Measurements from ENCODE around the gene ACOX3.
"Not testable (repeated sequence)": the region's sequence is repeated elsewhere in the genome, so short reads cannot be mapped to it uniquely, and the experiment has no call there.

The ACOX3 gene

GRCh38 chr4:8410641-8411271, 29.8 kb downstream of the ACOX3 start:
- TF ChIP-seq POLR2A (IDR thresholded peaks at IDR 0.05; ENCODE audit: low read length) (no peak), GATA1 (IDR thresholded peaks at IDR 0.05; ENCODE audit: low read depth, low read length) (no peak)
- DNase-seq = peak; percentile 33 to 52

DNA sequence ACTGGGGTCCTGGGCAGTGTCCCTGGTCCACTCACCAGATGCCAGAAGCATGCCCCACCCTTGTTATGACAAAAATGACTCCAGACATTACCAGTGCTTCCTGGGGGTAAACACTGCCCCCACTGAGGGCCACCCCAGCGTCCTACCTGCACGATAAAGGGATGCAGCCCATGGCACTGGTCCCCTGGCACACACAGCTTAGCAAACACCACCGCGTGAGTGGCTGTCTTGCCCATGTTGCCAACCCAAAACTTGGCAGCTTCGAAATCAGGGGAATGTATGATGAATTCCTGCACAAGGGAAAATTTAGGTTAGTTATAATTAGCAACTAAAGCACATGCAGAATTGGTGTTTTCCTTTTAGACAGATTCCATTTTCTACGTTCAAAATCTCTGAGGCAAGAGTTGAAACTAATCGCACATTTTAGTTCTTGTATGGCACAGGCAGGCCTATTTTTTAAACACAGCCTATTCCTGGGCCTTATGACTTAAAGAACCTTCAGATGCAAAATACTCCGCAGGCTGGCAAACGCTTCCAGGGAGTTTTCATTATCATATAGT, 30.4 kb downstream of the ACOX3 start:
- no peak for TF ChIP-seq POLR2A (IDR thresholded peaks at IDR 0.05; ENCODE audit: low read length)
- no peak for TF ChIP-seq GATA1 (IDR thresholded peaks at IDR 0.05; ENCODE audit: low read depth, low read length)
- DNase-seq = no peak

DNA sequence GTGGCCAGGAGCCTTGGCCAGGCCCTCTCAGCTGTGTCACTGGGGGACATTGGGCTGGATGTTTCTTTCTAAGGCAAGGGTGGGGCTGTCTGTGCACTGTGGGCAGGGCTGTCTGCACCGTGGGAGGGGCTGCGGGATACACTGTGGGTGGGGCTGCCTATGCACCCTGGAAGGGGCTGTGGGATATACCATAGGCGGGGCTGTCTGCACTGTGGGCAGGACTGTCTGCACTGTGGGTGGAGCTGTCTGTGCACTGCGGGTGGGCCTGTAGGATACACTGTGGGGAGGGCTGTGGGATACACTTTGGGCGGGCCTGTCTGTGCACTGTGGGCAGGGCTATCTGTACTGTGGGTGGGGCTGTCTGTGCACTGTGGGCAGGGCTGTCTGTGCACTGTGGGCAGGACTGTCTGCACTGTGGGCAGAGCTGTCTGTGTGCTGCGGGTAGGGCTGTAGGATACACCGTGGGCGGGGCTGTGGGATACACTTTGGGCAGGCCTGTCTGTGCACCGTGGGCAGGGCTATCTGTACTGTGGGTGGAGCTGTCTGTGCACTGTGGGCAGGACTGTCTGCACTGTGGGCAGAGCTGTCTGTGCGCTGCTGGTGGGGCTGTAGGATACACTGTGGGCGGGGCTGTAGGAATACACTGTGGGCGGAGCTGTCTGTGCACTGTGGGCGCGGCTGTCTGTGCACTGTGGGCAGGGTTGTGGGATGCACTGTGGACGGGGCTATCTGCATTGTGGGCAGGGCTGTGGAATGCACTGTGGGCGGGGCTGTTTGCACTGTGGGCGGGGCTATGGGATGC, 31.1 kb downstream of the ACOX3 start:
- DNase-seq = peak; percentile 81 to 83
- TF ChIP-seq POLR2A (IDR thresholded peaks at IDR 0.05; ENCODE audit: low read length) (no peak), GATA1 (IDR thresholded peaks at IDR 0.05; ENCODE audit: low read depth, low read length) (no peak)

GRCh38 chr4:8407756-8408155, 32.8 kb downstream of the ACOX3 start:
- no peak for DNase-seq
- TF ChIP-seq GATA1 (IDR thresholded peaks at IDR 0.05; ENCODE audit: low read depth, low read length) = no peak
- no peak for TF ChIP-seq POLR2A (IDR thresholded peaks at IDR 0.05; ENCODE audit: low read length)

GRCh38 chr4:8407316-8407715, 33.2 kb downstream of the ACOX3 start:
- DNase-seq = no peak
- no peak for TF ChIP-seq GATA1 (IDR thresholded peaks at IDR 0.05; ENCODE audit: low read depth, low read length)
- no peak for TF ChIP-seq POLR2A (IDR thresholded peaks at IDR 0.05; ENCODE audit: low read length)

DNA sequence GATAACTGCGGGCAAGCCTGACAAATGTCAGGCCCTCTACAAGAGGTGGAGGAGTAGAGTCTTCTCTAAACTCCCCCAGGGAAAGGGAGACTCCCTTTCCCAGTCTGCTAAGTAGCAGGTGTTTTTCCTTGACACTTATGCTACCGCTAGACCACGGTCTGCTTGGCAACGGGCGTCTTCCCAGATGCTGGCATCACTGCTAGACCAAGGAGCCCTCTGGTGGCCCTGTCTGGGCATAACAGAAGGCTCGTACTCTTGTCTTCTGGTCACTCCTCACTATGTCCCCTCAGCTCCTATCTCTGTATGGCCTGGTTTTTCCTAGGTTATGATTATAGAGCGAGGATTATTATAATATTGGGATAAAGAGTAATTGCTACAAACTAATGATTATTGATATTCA, 33.6 kb downstream of the ACOX3 start:
- not testable (repeated sequence) for DNase-seq

DNA sequence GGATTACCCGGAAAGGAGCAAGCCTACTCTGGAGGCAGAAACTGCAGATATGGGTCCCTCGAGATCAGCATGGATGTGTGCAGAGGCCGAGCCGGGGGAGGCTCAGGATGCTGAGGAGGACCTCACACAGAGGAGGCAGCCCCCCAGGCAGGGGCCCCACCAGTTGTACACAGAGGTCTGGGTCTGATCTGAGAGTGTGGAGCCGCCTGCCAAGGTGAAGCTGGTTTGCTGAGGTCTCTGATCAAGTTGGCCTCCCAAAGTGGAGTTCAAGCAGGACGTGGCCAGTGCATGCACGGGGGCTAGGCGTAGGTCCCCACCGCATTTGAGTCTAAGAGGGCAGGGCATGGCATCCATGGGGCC, 35.0 kb downstream of the ACOX3 start:
- TF ChIP-seq GATA1 (IDR thresholded peaks at IDR 0.05; ENCODE audit: low read depth, low read length) (no peak), POLR2A (IDR thresholded peaks at IDR 0.05; ENCODE audit: low read length) (no peak)
- no peak for DNase-seq

- DNase-seq = no peak
Observed at GRCh38 chr4:8404791-8405515, 35.6 kb downstream of the ACOX3 start.

GRCh38 chr4:8403976-8404375, 36.5 kb downstream of the ACOX3 start:
- TF ChIP-seq GATA1 (IDR thresholded peaks at IDR 0.05; ENCODE audit: low read depth, low read length) (no peak), POLR2A (IDR thresholded peaks at IDR 0.05; ENCODE audit: low read length) (no peak)
- no peak for DNase-seq

More at GRCh38 chr4:8404791-8405515, 35.6 kb downstream of the ACOX3 start:
- TF ChIP-seq POLR2A (IDR thresholded peaks at IDR 0.05; ENCODE audit: low read length) (no peak), GATA1 (IDR thresholded peaks at IDR 0.05; ENCODE audit: low read depth, low read length) (no peak)

DNA sequence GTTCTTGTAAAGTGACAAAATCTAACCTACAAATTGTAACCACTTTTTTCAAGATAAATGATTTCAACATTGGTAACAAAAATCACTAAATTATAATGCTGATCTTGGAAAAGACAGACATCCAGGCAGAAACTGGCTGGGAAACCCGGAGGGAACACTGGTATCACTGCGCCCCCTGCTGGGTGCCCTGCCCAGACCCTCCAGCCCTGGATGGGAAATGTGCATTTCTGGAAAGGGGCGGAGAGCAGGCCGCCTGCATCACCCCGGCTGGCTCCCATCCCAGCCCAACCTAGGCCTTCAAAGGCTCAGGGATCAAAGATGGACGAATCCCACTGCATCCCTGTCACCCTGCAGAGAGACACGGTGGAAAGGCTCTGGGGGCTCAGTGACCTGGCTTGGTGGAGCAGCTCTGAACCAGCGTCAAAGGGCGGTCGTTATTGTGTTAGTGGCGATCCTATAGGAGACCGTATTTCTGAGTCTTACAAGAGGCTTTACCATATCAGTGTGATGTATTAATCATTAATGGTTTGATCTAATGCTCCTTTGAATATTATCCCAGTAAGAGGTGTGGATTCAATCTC, 37.3 kb downstream of the ACOX3 start:
- TF ChIP-seq GATA1 (IDR thresholded peaks at IDR 0.05; ENCODE audit: low read depth, low read length) = no peak
- no peak for TF ChIP-seq POLR2A (IDR thresholded peaks at IDR 0.05; ENCODE audit: low read length)
- peak; percentile 42 to 74 for DNase-seq

DNA sequence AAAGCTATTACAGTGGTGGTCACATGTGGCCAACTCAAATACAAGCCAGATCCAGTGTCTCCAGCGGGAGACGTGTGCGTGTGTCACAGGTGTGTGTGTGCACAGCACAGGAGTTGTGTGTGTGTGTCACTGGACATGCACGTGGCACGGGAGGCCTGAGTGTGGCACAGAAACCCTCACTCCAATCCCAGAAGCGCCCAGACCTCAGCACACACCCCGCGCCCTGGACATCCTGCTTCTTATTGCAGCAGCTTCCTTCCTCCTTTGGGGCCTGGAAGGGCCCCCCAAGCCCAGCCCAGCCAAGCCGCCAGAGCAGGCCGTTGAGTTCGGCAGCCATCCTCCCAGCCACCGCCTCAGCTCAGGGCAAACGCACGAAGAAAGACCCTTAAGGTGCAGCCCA, 37.9 kb downstream of the ACOX3 start:
- TF ChIP-seq POLR2A (IDR thresholded peaks at IDR 0.05; ENCODE audit: low read length) = no peak
- TF ChIP-seq GATA1 (IDR thresholded peaks at IDR 0.05; ENCODE audit: low read depth, low read length) = no peak
- no peak for DNase-seq

GRCh38 chr4:8402181-8402597, 38.3 kb downstream of the ACOX3 start:
- DNase-seq = no peak

GRCh38 chr4:8401665-8402064, 38.9 kb downstream of the ACOX3 start:
- no peak for DNase-seq
- no peak for TF ChIP-seq POLR2A (IDR thresholded peaks at IDR 0.05; ENCODE audit: low read length)
- no peak for TF ChIP-seq GATA1 (IDR thresholded peaks at IDR 0.05; ENCODE audit: low read depth, low read length)

More at GRCh38 chr4:8402181-8402597, 38.3 kb downstream of the ACOX3 start:
- TF ChIP-seq GATA1 (IDR thresholded peaks at IDR 0.05; ENCODE audit: low read depth, low read length) = no peak

Data from erythroblast (primary cell).